K562 (cell line): Measurements from ENCODE around the gene UBAC2. TPM values are rescaled to one million over a fixed set of nuclear protein-coding genes. Genes with fewer than 3 reads are reported as not detected.

ENCODE experiments used
- ATAC-seq: fragments of 200-7000 bp; cut with Tn5 transposase; 3 replicates; pipeline ENCODE4 v1.9.1; 2020; ENCODE audit warnings: moderate library complexity
- BruUV-seq: library from RNA; stranded (reverse); fragments of 400-500 nt; replicated peaks from 2 replicates; lab custom pipeline; 2021; lab: Mats Ljungman, UMichigan
- CTCF ChIA-PET: fragments of 300-600 bp; formaldehyde crosslinking; extraction: SDS; loops from one replicate; lab custom pipeline; 2021; ENCODE audit warnings: low intra/inter-chr PET ratio; lab: Yijun Ruan, JAX
- POLR2A ChIA-PET: fragments of 300-600, 350-650 bp; sonication (Branson Sonifier 250); formaldehyde crosslinking; extraction: SDS; loops from one replicate; lab custom pipeline; 2021; ENCODE audit warnings: antibody characterized with exemption, inconsistent platforms; lab: Yijun Ruan, JAX
- DNase-seq, 4 experiments: peaks; one replicate each; pipeline versions ENCODE4 v3.0.0 to v3.0.0-alpha.2; 2011 to 2018; ENCODE audit warnings: low spot score in 3 of 4, mixed read lengths in 3 of 4; ENCODE audit errors: extremely low read depth in 1 of 4
- FAIRE-seq: peaks from 2 replicates; lab custom pipeline; 2011; peaks lifted over from hg19 to GRCh38; lab: Jason Lieb, UNC
- H2AFZ ChIP-seq: 2 replicates; pipeline ENCODE4 v1.6.0; 2011; ENCODE audit warnings: low read depth, low read length, control low read depth, inconsistent platforms
- H3K27ac ChIP-seq: fragments of 200-600 bp; 3 replicates; pipeline ENCODE4 v1.8.0; 2011; ENCODE audit warnings: low read depth, mild to moderate bottlenecking, control low read depth, inconsistent platforms, low read length, moderate library complexity, mixed read lengths; ENCODE audit errors: extremely low read depth
- H3K27me3 ChIP-seq, 2 experiments: fragments of 300-600 bp in 1 of 2; 2 replicates in 1 of 2; 3 replicates in 1 of 2; pipeline versions ENCODE4 v1.6.0 to v1.8.0; 2011; ENCODE audit warnings: inconsistent platforms in 2 of 2, low read length in 2 of 2, mild to moderate bottlenecking in 1 of 2, mixed read lengths in 1 of 2, moderate library complexity in 1 of 2; ENCODE audit not compliant: control insufficient read depth in 2 of 2, insufficient read depth in 2 of 2
- H3K36me3 ChIP-seq: fragments of 300-600 bp; 3 replicates; pipeline ENCODE4 v1.8.0; 2011; ENCODE audit warnings: mild to moderate bottlenecking, low read length, inconsistent platforms; ENCODE audit not compliant: control insufficient read depth, insufficient read depth
- H3K4me1 ChIP-seq, 2 experiments: fragments of 200-600 bp in 1 of 2; replicated peaks in 1 of 2; 2 replicates in 1 of 2; 3 replicates in 1 of 2; pipeline versions ENCODE4 v1.5.1 to v1.8.0; 2011; ENCODE audit warnings: inconsistent platforms in 2 of 2, low read length in 2 of 2, mild to moderate bottlenecking in 1 of 2, mixed read lengths in 1 of 2, moderate library complexity in 1 of 2; ENCODE audit not compliant: control insufficient read depth in 2 of 2, insufficient read depth in 2 of 2
- H3K4me2 ChIP-seq: 2 replicates; pipeline ENCODE4 v1.6.1; 2011; ENCODE audit warnings: low read length, control low read depth, inconsistent platforms, mixed read lengths; ENCODE audit not compliant: insufficient read depth
- H3K4me3 ChIP-seq: fragments of 200-600 bp; sonication (generic), shearing (Covaris generic); 2 replicates; pipeline ENCODE4 v1.5.1; 2016; ENCODE audit warnings: control low read depth, inconsistent platforms
- H3K79me2 ChIP-seq: fragments of 200-600 bp; 3 replicates; pipeline ENCODE4 v1.8.0; 2011; ENCODE audit warnings: low read length, inconsistent platforms; ENCODE audit not compliant: control insufficient read depth, insufficient read depth
- H3K9ac ChIP-seq, 2 experiments: 2 replicates each; pipeline versions ENCODE4 v1.6.0 to v1.6.1; 2011; ENCODE audit warnings: low read depth in 2 of 2, low read length in 2 of 2, control low read depth in 1 of 2, inconsistent platforms in 1 of 2, mild to moderate bottlenecking in 1 of 2, mixed read lengths in 1 of 2; ENCODE audit not compliant: insufficient read depth in 1 of 2
- H3K9me1 ChIP-seq: one replicate; pipeline ENCODE4 v1.6.0; 2011; ENCODE audit warnings: inconsistent platforms, mild to moderate bottlenecking, low read length, moderate library complexity; ENCODE audit not compliant: control insufficient read depth, insufficient read depth
- H3K9me3 ChIP-seq: replicated peaks from 2 replicates; pipeline ENCODE4 v1.5.1; 2011; ENCODE audit warnings: low read depth, low read length, inconsistent platforms; ENCODE audit not compliant: control insufficient read depth, insufficient read depth
- H4K20me1 ChIP-seq: replicated peaks from 2 replicates; pipeline ENCODE4 v1.6.1; 2011; ENCODE audit warnings: low read length, inconsistent platforms, mixed read lengths; ENCODE audit not compliant: control insufficient read depth, insufficient read depth
- ARHGAP35 ChIP-seq: fragments of 450-650 bp; IDR thresholded peaks from 2 replicates; pipeline ENCODE4 v1.6.1; 2018; ENCODE audit not compliant: partially characterized antibody
- CBX3 ChIP-seq, 2 experiments: IDR thresholded peaks; 1 replicate in 1 of 2; 2 replicates in 1 of 2; pipeline ENCODE4 v1.6.1; 2012; ENCODE audit warnings: inconsistent platforms in 2 of 2, low read length in 2 of 2, borderline replicate concordance in 1 of 2, control low read depth in 1 of 2
- MEF2A ChIP-seq: IDR thresholded peaks from 2 replicates; pipeline ENCODE4 v1.6.1; 2011; ENCODE audit warnings: low read depth, mild to moderate bottlenecking, low read length, moderate library complexity; ENCODE audit not compliant: control insufficient read depth
- MITF ChIP-seq: IDR thresholded peaks from 2 replicates; pipeline ENCODE4 v1.6.1; 2014; ENCODE audit warnings: antibody characterized with exemption
- SPI1 ChIP-seq: IDR thresholded peaks from 2 replicates; pipeline ENCODE4 v1.6.1; 2011; ENCODE audit warnings: low read depth, low read length, control low read depth, borderline replicate concordance
- TARDBP ChIP-seq: fragments of 450-650 bp; IDR thresholded peaks from 2 replicates; pipeline ENCODE4 v1.6.1; 2016
- WGBS: fragments of 100-300 bp; shearing (Covaris generic); methylation state at CpG from one replicate; pipeline ENCODE4 v1.1.6; 2016; ENCODE audit warnings: low coverage, mixed read lengths; ENCODE audit not compliant: insufficient coverage; ENCODE audit errors: missing lambda C conversion rate; 5-methylcytosine and 5-hydroxymethylcytosine counted together
- in situ Hi-C: fragments of 300-500 bp; cut with MboI; formaldehyde crosslinking; loops from 4 replicates; pipeline ENCODE4 v1.15.0; 2018; ENCODE audit warnings: inconsistent platforms, mixed read lengths
- intact Hi-C: fragments of 100-400 bp; cut with micrococcal nuclease; formaldehyde crosslinking; loops from 2 replicates; pipeline ENCODE4 v1.14.2; 2022
- polyA plus RNA-seq, 8 experiments: library from polyadenylated mRNA; depleted of rRNA in 4 of 8; stranded (reverse) in 5 of 8; unstranded in 3 of 8; fragments of >200 nt; fragmentation: Nextera tagmentation in 2 of 8; fragmentation: Illumina TruSeq in 1 of 8; extraction: Ambion mirVana in 2 of 8; extraction: Trizol in 1 of 8; gene quantifications; 2 replicates each; pipeline versions ENCODE4 v1.2.1 to v1.2.3, GENCODE V29; 2011 to 2014; ENCODE audit warnings: inconsistent platforms in 1 of 8, missing spikeins in 1 of 8
- total RNA-seq, 7 experiments: library from RNA; depleted of rRNA in 6 of 7; stranded (reverse); fragments of >200 nt in 6 of 7; fragmentation: Illumina TruSeq in 2 of 7; extraction: Trizol in 2 of 7; gene quantifications; 2 replicates each; pipeline versions ENCODE4 v1.2.1 to v1.2.3, GENCODE V29; 2011 to 2021; ENCODE audit warnings: low replicate concordance in 1 of 7

The UBAC2 gene
- total and polyA plus RNA-seq, 9 of the 15 experiments (the other 6 are each of a cell fraction or from before 2014, with no cell fraction given), result 6.0 to 84.1 (median 32.3) TPM

GRCh38 chr13:99422586-99423220, 222.0 kb downstream of the UBAC2 start (continued):
- TF ChIP-seq MITF (no peak), TARDBP (no peak)

- in situ Hi-C loops (loop anchor here (25.0 kb wide), 1 partner anchor 812 kb away; no protein-coding TSS in a partner anchor), intact Hi-C loops (no loop called here)
- Histone ChIP-seq H3K4me2 (no peak overlapping the region), H3K4me3 (no peak overlapping the region), H3K36me3 (no peaks in the 10 kb centered on the region), H3K9me1 (no peaks in the 10 kb centered on the region), H2AFZ (peak overlapping the region; percentile 43; the same call in 1 of the 2 replicates), H3K27me3 (peaks cover 0 to 9% of the 10 kb centered on the region in 2 experiments; a peak in 1 of 5 replicates), H3K9me3 (no peaks in the 10 kb centered on the region; the same call in 1 of the 2 replicates), H3K79me2 (no peaks in the 10 kb centered on the region), H3K27ac (no peak overlapping the region), H3K4me1 (peaks cover 0 to 7% of the 10 kb centered on the region in 2 experiments; a peak in 1 of 5 replicates), H4K20me1 (no peaks in the 10 kb centered on the region), H3K9ac (peak overlapping the region in 1 of 2 experiments; percentile 28; a peak in 1 of 4 replicates)
- 34% methylated on average over 18 of the region's 18 CpGs for WGBS
- ATAC-seq, result no peak
- TF ChIP-seq CBX3 (IDR thresholded peaks at IDR 0.05; ENCODE audit: borderline replicate concordance in 1 of 2, low read length in 2 of 2) (no peak), SPI1 (peak; percentile 18; the same call in 1 of the 2 replicates), ARHGAP35 (no peak), MEF2A (0 out of 2 replicates have a peak, but pooled peaks have one; percentile 68)
- ChIA-PET POLR2A (interaction anchor here (0.6 kb wide), 2 partner anchors 34 to 451 kb away, joined by 4 read pairs; no protein-coding TSS in a partner anchor), CTCF (interaction anchor here (0.6 kb wide), 1 partner anchor 156 kb away, joined by 3 read pairs; no protein-coding TSS in a partner anchor)
- BruUV-seq, result no TSS peak
- no peak for DNase-seq
- no peak for FAIRE-seq
These were observed 225.1 kb downstream of the UBAC2 start for GRCh38 chr13:99425485-99426341.
